ENCODE results near the gene TRMT112.

GRCh38 chr11:64305075-64305690, 12.2 kb downstream of the TRMT112 start, which contains the start of gene ESRRA:
- peak in 1 of 7 experiments; percentile 6 for TF ChIP-seq CTCF (IDR thresholded peaks at IDR 0.05)
- peak in 2 of 3 donors; percentile 31 to 56 for TF ChIP-seq POLR2A (IDR thresholded peaks at IDR 0.05)

Data from body of pancreas (tissue), 4 donors.